AG09309 (cell line): ENCODE results near the gene CNOT6L.
A peak's percentile ranks its signal among the peaks of the same experiment; 100 is the strongest.
"Not testable (repeated sequence)": the region's sequence is repeated elsewhere in the genome, so short reads cannot be mapped to it uniquely, and the experiment has no call there.

Source experiments
- DNase-seq: peaks from one replicate; pipeline ENCODE4 v3.0.0-alpha.2; 2010; ENCODE audit warnings: low read depth
- H3K4me3 ChIP-seq: 2 replicates; pipeline ENCODE4 v1.5.1; 2011; ENCODE audit warnings: mild to moderate bottlenecking, low read depth, low read length, moderate library complexity; ENCODE audit not compliant: control insufficient read depth
- TF ChIP-seq, protein P1 (sequence below): IDR thresholded peaks from 2 replicates; pipeline ENCODE4 v1.5.1; 2011; ENCODE audit warnings: mild to moderate bottlenecking, low read depth, low read length, inconsistent platforms; ENCODE audit not compliant: insufficient read depth, control insufficient read depth; ENCODE audit errors: missing control alignments

CNOT6L gene

GRCh38 chr4:77818602-77819403 lies at the start of gene CNOT6L:
Gene CNOT6L (minus strand): TSS chr4:77819368. CDS start chr4:77819308, 60 bp downstream.
- H3K4me3 ChIP-seq = peak within 1 kb of the TSS; percentile 88
- peak; percentile 28 for DNase-seq
- TF ChIP-seq, protein P1, sequence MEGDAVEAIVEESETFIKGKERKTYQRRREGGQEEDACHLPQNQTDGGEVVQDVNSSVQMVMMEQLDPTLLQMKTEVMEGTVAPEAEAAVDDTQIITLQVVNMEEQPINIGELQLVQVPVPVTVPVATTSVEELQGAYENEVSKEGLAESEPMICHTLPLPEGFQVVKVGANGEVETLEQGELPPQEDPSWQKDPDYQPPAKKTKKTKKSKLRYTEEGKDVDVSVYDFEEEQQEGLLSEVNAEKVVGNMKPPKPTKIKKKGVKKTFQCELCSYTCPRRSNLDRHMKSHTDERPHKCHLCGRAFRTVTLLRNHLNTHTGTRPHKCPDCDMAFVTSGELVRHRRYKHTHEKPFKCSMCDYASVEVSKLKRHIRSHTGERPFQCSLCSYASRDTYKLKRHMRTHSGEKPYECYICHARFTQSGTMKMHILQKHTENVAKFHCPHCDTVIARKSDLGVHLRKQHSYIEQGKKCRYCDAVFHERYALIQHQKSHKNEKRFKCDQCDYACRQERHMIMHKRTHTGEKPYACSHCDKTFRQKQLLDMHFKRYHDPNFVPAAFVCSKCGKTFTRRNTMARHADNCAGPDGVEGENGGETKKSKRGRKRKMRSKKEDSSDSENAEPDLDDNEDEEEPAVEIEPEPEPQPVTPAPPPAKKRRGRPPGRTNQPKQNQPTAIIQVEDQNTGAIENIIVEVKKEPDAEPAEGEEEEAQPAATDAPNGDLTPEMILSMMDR = no peak

- H3K4me3 ChIP-seq = no peak overlapping the region
- TF ChIP-seq, protein P1 = no peak
- DNase-seq = no peak
These were observed 46.1 kb upstream of the CNOT6L start for GRCh38 chr4:77865259-77865658.

GRCh38 chr4:77863341-77863740 lies 44.2 kb upstream of the CNOT6L start:
- peak overlapping the region; percentile 93 for H3K4me3 ChIP-seq
- DNase-seq = not testable (repeated sequence)

GRCh38 chr4:77862478-77863216 lies 43.5 kb upstream of the CNOT6L start, which contains the start of gene MRPL1:
Gene MRPL1 (plus strand): TSS chr4:77862830. CDS start chr4:77862849, 19 bp downstream.
- TF ChIP-seq, protein P1 = peak; percentile 6
- DNase-seq = peak; percentile 83
- peak within 1 kb of the TSS; percentile 93 for H3K4me3 ChIP-seq

DNA sequence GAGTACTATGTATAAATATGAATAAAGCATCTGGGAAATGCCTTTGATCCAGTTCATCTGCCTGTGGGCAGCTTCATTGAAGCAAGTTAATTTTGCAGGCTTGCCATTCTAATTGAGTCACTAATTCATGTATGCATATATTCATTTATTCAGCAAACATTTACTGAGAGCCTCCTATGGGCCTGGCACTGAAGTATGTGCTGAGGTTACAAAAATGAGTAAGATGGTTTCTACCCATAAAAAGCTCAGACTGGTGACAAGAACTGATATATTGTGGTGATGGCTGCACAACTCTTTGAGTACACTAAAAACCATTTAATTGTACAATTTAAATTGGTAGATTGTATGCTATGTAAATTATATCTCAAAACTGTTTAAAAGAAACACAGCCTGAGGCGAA lies 42.3 kb upstream of the CNOT6L start:
- no peak overlapping the region; the same call in 1 of the 2 replicates for H3K4me3 ChIP-seq
- DNase-seq = no peak
- TF ChIP-seq, protein P1 = no peak

- TF ChIP-seq, protein P1 = no peak
- no peak for DNase-seq
These were observed 40.1 kb upstream of the CNOT6L start for GRCh38 chr4:77859256-77859655.

GRCh38 chr4:77856152-77856551 lies 37.0 kb upstream of the CNOT6L start:
- no peak overlapping the region for H3K4me3 ChIP-seq
- TF ChIP-seq, protein P1 = no peak
- DNase-seq = no peak

More at GRCh38 chr4:77859256-77859655, 40.1 kb upstream of the CNOT6L start:
- no peak overlapping the region for H3K4me3 ChIP-seq
